ENCODE results near the gene PDZD4.

PDZD4 gene

GRCh38 chrX:153866302-153867019 is 36.1 kb upstream of the PDZD4 start:
- Histone ChIP-seq H2BK12ac (ENCODE audit: low read length in 2 of 2) (no peak overlapping the region), H3K4me3 (ENCODE audit: insufficient read depth in 1 of 2, low read depth in 1 of 2, low read length in 2 of 2) (no peak overlapping the region), H4K8ac (ENCODE audit: low read length) (no peak overlapping the region), H3K4ac (ENCODE audit: low read depth in 1 of 2, low read length in 2 of 2) (no peak overlapping the region), H3K14ac (ENCODE audit: low read length in 2 of 2) (no peak overlapping the region), H3K27me3 (ENCODE audit: control insufficient read depth in 1 of 2, insufficient read depth in 1 of 2, low read length in 2 of 2) (peaks cover 0 to 80% of the 10 kb centered on the region in 2 experiments), H3K36me3 (ENCODE audit: control insufficient read depth in 1 of 2, insufficient read depth in 2 of 2, low read depth in 1 of 2, low read length in 2 of 2) (peaks cover 0 to 93% of the 10 kb centered on the region in 2 experiments), H3K27ac (ENCODE audit: low read length, poor library complexity, severe bottlenecking) (no peak overlapping the region), H3K9me3 (ENCODE audit: control insufficient read depth, low read length) (no peaks in the 10 kb centered on the region), H3K23ac (ENCODE audit: low read length in 2 of 2) (no peak overlapping the region), H3K79me1 (replicated peaks; ENCODE audit: low read length, poor library complexity, severe bottlenecking) (no peaks in the 10 kb centered on the region), H3K18ac (ENCODE audit: low read depth in 1 of 2, low read length in 2 of 2) (no peak overlapping the region), H2AK5ac (ENCODE audit: low read length, severe bottlenecking) (no peak overlapping the region), H3K9ac (ENCODE audit: low read length) (no peak overlapping the region), H3K4me2 (ENCODE audit: low read length, poor library complexity, severe bottlenecking) (no peak overlapping the region), H2AFZ (ENCODE audit: low read depth, low read length) (no peak overlapping the region), H2BK15ac (ENCODE audit: low read depth, poor library complexity, severe bottlenecking) (no peak overlapping the region), H2BK120ac (ENCODE audit: low read depth, low read length) (no peak overlapping the region), H4K91ac (ENCODE audit: low read length) (no peak overlapping the region), H2BK5ac (ENCODE audit: low read depth, low read length, poor library complexity, severe bottlenecking) (no peak overlapping the region), H3K4me1 (ENCODE audit: control insufficient read depth, insufficient read depth, low read depth, low read length) (peaks cover 2% of the 10 kb centered on the region)
- 93% methylated on average over 22 of the region's 22 CpGs for whole genome bisulfite sequencing
- no peak for DNase-seq

- Histone ChIP-seq H3K14ac (ENCODE audit: low read length in 2 of 2) (no peak overlapping the region), H3K27ac (ENCODE audit: low read length, poor library complexity, severe bottlenecking) (no peak overlapping the region), H4K91ac (ENCODE audit: low read length) (no peak overlapping the region), H2BK120ac (ENCODE audit: low read depth, low read length) (no peak overlapping the region), H3K23ac (ENCODE audit: low read length in 2 of 2) (no peak overlapping the region), H4K8ac (ENCODE audit: low read length) (no peak overlapping the region), H3K9ac (ENCODE audit: low read length) (no peak overlapping the region), H3K4me1 (ENCODE audit: control insufficient read depth, insufficient read depth, low read depth, low read length) (no peaks in the 10 kb centered on the region), H3K4me2 (ENCODE audit: low read length, poor library complexity, severe bottlenecking) (no peak overlapping the region), H3K18ac (ENCODE audit: low read depth in 1 of 2, low read length in 2 of 2) (no peak overlapping the region), H2AFZ (ENCODE audit: low read depth, low read length) (no peak overlapping the region), H2BK15ac (ENCODE audit: low read depth, poor library complexity, severe bottlenecking) (no peak overlapping the region), H3K36me3 (ENCODE audit: control insufficient read depth in 1 of 2, insufficient read depth in 2 of 2, low read depth in 1 of 2, low read length in 2 of 2) (peaks cover 0 to 90% of the 10 kb centered on the region in 2 experiments), H3K27me3 (ENCODE audit: control insufficient read depth in 1 of 2, insufficient read depth in 1 of 2, low read length in 2 of 2) (peaks cover 0 to 86% of the 10 kb centered on the region in 2 experiments), H3K79me1 (replicated peaks; ENCODE audit: low read length, poor library complexity, severe bottlenecking) (no peaks in the 10 kb centered on the region), H2BK12ac (ENCODE audit: low read length in 2 of 2) (no peak overlapping the region), H2AK5ac (ENCODE audit: low read length, severe bottlenecking) (no peak overlapping the region), H3K4ac (ENCODE audit: low read depth in 1 of 2, low read length in 2 of 2) (no peak overlapping the region), H3K9me3 (ENCODE audit: control insufficient read depth, low read length) (no peaks in the 10 kb centered on the region), H2BK5ac (ENCODE audit: low read depth, low read length, poor library complexity, severe bottlenecking) (no peak overlapping the region), H3K4me3 (ENCODE audit: insufficient read depth in 1 of 2, low read depth in 1 of 2, low read length in 2 of 2) (no peak overlapping the region)
- 96% methylated on average over 8 of the region's 9 CpGs for WGBS
- DNase-seq: no peak
Measured at GRCh38 chrX:153865685-153866084, 35.3 kb upstream of the PDZD4 start.

GRCh38 chrX:153865321-153865580 is 34.9 kb upstream of the PDZD4 start:
- no peak overlapping the region for H3K4ac ChIP-seq (ENCODE audit: low read depth in 1 of 2, low read length in 2 of 2)

GRCh38 chrX:153864561-153865320 is 34.4 kb upstream of the PDZD4 start:
- Histone ChIP-seq H2AK5ac (ENCODE audit: low read length, severe bottlenecking) (no peak overlapping the region), H2BK5ac (ENCODE audit: low read depth, low read length, poor library complexity, severe bottlenecking) (no peak overlapping the region), H3K79me1 (replicated peaks; ENCODE audit: low read length, poor library complexity, severe bottlenecking) (no peaks in the 10 kb centered on the region), H2BK120ac (ENCODE audit: low read depth, low read length) (no peak overlapping the region), H3K27ac (ENCODE audit: low read length, poor library complexity, severe bottlenecking) (no peak overlapping the region), H3K18ac (ENCODE audit: low read depth in 1 of 2, low read length in 2 of 2) (no peak overlapping the region), H4K8ac (ENCODE audit: low read length) (no peak overlapping the region), H2BK15ac (ENCODE audit: low read depth, poor library complexity, severe bottlenecking) (no peak overlapping the region), H2BK12ac (ENCODE audit: low read length in 2 of 2) (no peak overlapping the region), H3K4ac (ENCODE audit: low read depth in 1 of 2, low read length in 2 of 2) (no peak overlapping the region), H2AFZ (ENCODE audit: low read depth, low read length) (no peak overlapping the region), H4K91ac (ENCODE audit: low read length) (no peak overlapping the region), H3K9me3 (ENCODE audit: control insufficient read depth, low read length) (no peaks in the 10 kb centered on the region), H3K4me3 (ENCODE audit: insufficient read depth in 1 of 2, low read depth in 1 of 2, low read length in 2 of 2) (no peak overlapping the region), H3K9ac (ENCODE audit: low read length) (no peak overlapping the region), H3K4me1 (ENCODE audit: control insufficient read depth, insufficient read depth, low read depth, low read length) (no peaks in the 10 kb centered on the region), H3K14ac (ENCODE audit: low read length in 2 of 2) (no peak overlapping the region), H3K36me3 (ENCODE audit: control insufficient read depth in 1 of 2, insufficient read depth in 2 of 2, low read depth in 1 of 2, low read length in 2 of 2) (peaks cover 0 to 81% of the 10 kb centered on the region in 2 experiments), H3K27me3 (ENCODE audit: control insufficient read depth in 1 of 2, insufficient read depth in 1 of 2, low read length in 2 of 2) (peaks cover 0 to 86% of the 10 kb centered on the region in 2 experiments), H3K23ac (ENCODE audit: low read length in 2 of 2) (no peak overlapping the region), H3K4me2 (ENCODE audit: low read length, poor library complexity, severe bottlenecking) (no peak overlapping the region)
- 97% methylated on average over 19 of the region's 30 CpGs for WGBS
- DNase-seq: no peak

More at GRCh38 chrX:153865321-153865580, 34.9 kb upstream of the PDZD4 start:
- 97% methylated on average over 11 of the region's 11 CpGs for WGBS
- H4K91ac ChIP-seq (ENCODE audit: low read length): no peak overlapping the region
- no peak overlapping the region for H3K18ac ChIP-seq (ENCODE audit: low read depth in 1 of 2, low read length in 2 of 2)
- peaks cover 0 to 82% of the 10 kb centered on the region in 2 experiments for H3K27me3 ChIP-seq (ENCODE audit: control insufficient read depth in 1 of 2, insufficient read depth in 1 of 2, low read length in 2 of 2)
- H3K79me1 ChIP-seq (replicated peaks; ENCODE audit: low read length, poor library complexity, severe bottlenecking): no peaks in the 10 kb centered on the region
- H2BK15ac ChIP-seq (ENCODE audit: low read depth, poor library complexity, severe bottlenecking): no peak overlapping the region
- no peak overlapping the region for H2AK5ac ChIP-seq (ENCODE audit: low read length, severe bottlenecking)
- no peaks in the 10 kb centered on the region for H3K4me1 ChIP-seq (ENCODE audit: control insufficient read depth, insufficient read depth, low read depth, low read length)
- no peak overlapping the region for H3K9ac ChIP-seq (ENCODE audit: low read length)
- no peak overlapping the region for H3K23ac ChIP-seq (ENCODE audit: low read length in 2 of 2)
- H4K8ac ChIP-seq (ENCODE audit: low read length): no peak overlapping the region
- no peak overlapping the region for H3K14ac ChIP-seq (ENCODE audit: low read length in 2 of 2)
- no peak for DNase-seq
- no peak overlapping the region for H2AFZ ChIP-seq (ENCODE audit: low read depth, low read length)
- no peak overlapping the region for H3K4me3 ChIP-seq (ENCODE audit: insufficient read depth in 1 of 2, low read depth in 1 of 2, low read length in 2 of 2)
- H2BK12ac ChIP-seq (ENCODE audit: low read length in 2 of 2): no peak overlapping the region
- H2BK5ac ChIP-seq (ENCODE audit: low read depth, low read length, poor library complexity, severe bottlenecking): no peak overlapping the region
- H3K27ac ChIP-seq (ENCODE audit: low read length, poor library complexity, severe bottlenecking): no peak overlapping the region
- H3K36me3 ChIP-seq (ENCODE audit: control insufficient read depth in 1 of 2, insufficient read depth in 2 of 2, low read depth in 1 of 2, low read length in 2 of 2): peaks cover 0 to 86% of the 10 kb centered on the region in 2 experiments
- H2BK120ac ChIP-seq (ENCODE audit: low read depth, low read length): no peak overlapping the region
- no peak overlapping the region for H3K4me2 ChIP-seq (ENCODE audit: low read length, poor library complexity, severe bottlenecking)
- H3K9me3 ChIP-seq (ENCODE audit: control insufficient read depth, low read length): no peaks in the 10 kb centered on the region
